GM18951 (cell line): Measurements from ENCODE around the gene GNB1L.

Experiments
- POLR2A ChIP-seq: IDR thresholded peaks from 4 replicates; pipeline ENCODE4 v1.6.1; 2011; ENCODE audit warnings: mild to moderate bottlenecking; ENCODE audit not compliant: insufficient read length, insufficient read depth; ENCODE audit errors: extremely low read depth
- in situ Hi-C: fragments of 300-500 bp; cut with MboI; formaldehyde crosslinking; loops from one replicate; pipeline ENCODE4 v1.12.0; 2022; ENCODE audit warnings: low sequenced_read_pairs, mixed read lengths, inconsistent platforms; ENCODE audit not compliant: unreplicated experiment

The GNB1L gene

GRCh38 chr22:19791243-19791642, 63.4 kb downstream of the GNB1L start:
- in situ Hi-C loops, result no loop called here
- TF ChIP-seq POLR2A, result no peak

- in situ Hi-C loops, result no loop called here
- no peak for TF ChIP-seq POLR2A
These were observed 64.8 kb downstream of the GNB1L start for GRCh38 chr22:19789828-19790227.

- no peak for TF ChIP-seq POLR2A
- in situ Hi-C loops, result no loop called here
These were observed 65.3 kb downstream of the GNB1L start for GRCh38 chr22:19789406-19789805.

GRCh38 chr22:19788661-19789225, 65.9 kb downstream of the GNB1L start:
- no peak for TF ChIP-seq POLR2A
- in situ Hi-C loops, result no loop called here

DNA sequence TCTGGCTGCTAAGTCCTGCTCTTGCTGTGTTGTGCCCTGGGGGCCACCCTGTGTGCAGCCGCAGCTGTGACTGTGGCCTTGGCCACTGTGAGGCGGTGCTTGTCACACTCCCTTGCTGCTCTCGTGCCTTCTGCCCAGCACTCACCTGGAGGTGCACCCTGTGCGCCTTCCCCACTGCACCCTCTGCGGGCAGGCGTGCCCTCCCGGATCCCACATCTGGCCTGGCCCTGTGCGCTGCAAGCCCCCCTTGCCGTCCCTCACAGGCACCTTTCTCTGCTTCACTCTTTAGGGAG, 66.9 kb downstream of the GNB1L start:
- in situ Hi-C loops, result no loop called here
- TF ChIP-seq POLR2A, result no peak

- no peak for TF ChIP-seq POLR2A
- in situ Hi-C loops, result no loop called here
These were observed 67.5 kb downstream of the GNB1L start for GRCh38 chr22:19786959-19787848.

DNA sequence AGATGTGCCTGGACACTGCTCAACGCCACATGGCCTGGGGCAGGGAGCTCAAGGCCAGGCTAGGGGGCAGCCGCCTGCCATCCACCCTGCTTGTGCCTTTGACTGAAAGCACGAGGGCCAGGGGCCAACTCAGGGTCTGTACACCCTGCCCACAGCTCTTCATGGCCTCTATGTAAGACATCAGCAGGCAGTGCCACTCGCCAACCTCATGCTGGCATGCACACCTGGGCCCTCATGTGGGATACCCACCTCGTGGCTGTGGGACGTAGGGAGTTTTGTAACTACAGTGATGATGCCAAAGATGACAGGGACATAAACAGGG, 68.4 kb downstream of the GNB1L start:
- no peak for TF ChIP-seq POLR2A
- in situ Hi-C loops, result no loop called here

GRCh38 chr22:19785461-19786263, 69.0 kb downstream of the GNB1L start:
- in situ Hi-C loops, result no loop called here

DNA sequence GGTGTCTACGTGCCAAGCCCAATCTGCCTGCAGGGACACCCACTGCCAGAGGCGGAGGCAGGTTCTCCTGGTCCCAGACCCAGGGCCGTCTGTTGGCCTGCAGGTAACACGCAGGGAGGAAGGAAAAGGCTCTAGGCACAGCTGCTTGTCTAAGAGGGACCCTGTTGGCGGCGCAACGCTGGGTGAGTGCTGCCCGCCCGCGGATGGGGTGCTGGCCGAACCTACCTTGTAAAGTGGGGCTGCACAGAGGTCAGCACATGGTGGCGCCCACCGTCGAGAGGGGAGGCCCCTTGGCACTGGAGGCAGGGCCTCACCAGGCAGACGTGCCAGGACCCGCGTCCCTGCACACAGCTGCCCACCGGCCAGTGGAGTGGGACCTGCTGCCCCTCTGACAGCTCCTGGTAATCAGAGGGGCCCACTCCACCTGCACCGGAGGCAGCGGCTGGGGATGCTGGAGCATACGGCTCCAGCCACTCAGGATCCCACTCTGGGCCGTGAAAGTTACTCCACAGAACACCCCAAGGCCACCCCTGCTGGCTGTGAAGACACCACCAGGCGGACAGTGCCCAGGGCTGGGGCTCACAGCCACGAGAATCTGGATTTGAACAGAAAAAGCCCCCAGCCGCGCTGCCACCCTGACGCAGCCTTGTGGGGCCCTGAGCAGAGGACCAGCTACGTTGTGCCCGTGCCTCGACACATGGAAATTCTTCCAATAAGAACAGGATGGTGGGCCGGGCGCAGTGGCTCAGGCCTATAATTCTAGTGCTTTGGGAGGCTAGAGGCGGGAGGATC, 70.1 kb downstream of the GNB1L start:
- in situ Hi-C loops, result no loop called here
- no peak for TF ChIP-seq POLR2A

More at GRCh38 chr22:19785461-19786263, 69.0 kb downstream of the GNB1L start:
- no peak for TF ChIP-seq POLR2A

- in situ Hi-C loops, result no loop called here
These were observed 70.9 kb downstream of the GNB1L start for GRCh38 chr22:19783586-19784383.

GRCh38 chr22:19782533-19782932, 72.1 kb downstream of the GNB1L start:
- in situ Hi-C loops, result no loop called here
- no peak for TF ChIP-seq POLR2A

More at GRCh38 chr22:19783586-19784383, 70.9 kb downstream of the GNB1L start:
- TF ChIP-seq POLR2A, result no peak

GRCh38 chr22:19779685-19780268, 74.9 kb downstream of the GNB1L start:
- no peak for TF ChIP-seq POLR2A
- in situ Hi-C loops, result no loop called here
